HG03196 (cell line): Measurements from ENCODE around the gene MYD88.
"Not testable (repeated sequence)": the region's sequence is repeated elsewhere in the genome, so short reads cannot be mapped to it uniquely, and the experiment has no call there.

Experiments
- ATAC-seq: cut with Tn5 transposase; IDR thresholded peaks from one replicate; pipeline ENCODE4 v1.9.1; 2021; ENCODE audit not compliant: unreplicated experiment

MYD88 gene

DNA sequence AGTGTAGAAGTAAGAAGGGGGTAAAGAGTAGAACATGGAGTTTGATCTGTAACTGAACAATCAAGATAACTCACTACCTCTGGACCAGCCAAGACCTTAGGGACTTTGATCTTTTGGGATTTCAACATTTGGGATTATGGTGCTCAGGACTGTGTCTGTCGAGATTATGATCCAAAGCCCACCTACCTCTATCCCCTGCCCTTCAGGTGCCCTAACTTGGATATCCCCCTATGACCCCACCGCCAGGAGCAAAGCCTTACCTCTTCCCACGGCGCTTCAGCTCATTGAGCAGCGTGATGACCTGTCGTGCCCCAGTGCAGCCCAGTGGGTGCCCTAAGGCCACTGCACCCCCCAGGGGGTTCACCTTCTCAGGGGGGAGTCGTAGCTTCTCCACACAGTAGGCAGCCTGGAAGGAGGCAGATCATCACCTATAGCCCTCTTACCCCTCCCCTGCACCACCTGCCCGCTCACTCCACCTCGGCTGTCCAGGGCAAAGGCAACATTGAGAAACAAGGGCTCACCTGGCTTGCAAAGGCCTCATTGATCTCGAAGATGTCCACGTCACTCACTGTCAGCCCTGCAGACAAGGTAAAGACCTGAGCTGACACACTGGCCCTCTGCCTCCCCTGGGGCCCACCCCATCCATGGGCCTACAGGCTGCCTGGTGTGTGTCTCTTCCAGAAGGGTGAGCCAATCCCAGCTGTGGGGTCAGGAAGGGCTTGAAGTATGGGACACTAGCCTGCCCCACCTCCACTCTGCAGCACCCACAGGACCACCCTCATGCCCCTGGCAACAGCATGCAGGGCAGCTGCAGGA is 12.9 kb upstream of the MYD88 start:
- no peak for ATAC-seq

DNA sequence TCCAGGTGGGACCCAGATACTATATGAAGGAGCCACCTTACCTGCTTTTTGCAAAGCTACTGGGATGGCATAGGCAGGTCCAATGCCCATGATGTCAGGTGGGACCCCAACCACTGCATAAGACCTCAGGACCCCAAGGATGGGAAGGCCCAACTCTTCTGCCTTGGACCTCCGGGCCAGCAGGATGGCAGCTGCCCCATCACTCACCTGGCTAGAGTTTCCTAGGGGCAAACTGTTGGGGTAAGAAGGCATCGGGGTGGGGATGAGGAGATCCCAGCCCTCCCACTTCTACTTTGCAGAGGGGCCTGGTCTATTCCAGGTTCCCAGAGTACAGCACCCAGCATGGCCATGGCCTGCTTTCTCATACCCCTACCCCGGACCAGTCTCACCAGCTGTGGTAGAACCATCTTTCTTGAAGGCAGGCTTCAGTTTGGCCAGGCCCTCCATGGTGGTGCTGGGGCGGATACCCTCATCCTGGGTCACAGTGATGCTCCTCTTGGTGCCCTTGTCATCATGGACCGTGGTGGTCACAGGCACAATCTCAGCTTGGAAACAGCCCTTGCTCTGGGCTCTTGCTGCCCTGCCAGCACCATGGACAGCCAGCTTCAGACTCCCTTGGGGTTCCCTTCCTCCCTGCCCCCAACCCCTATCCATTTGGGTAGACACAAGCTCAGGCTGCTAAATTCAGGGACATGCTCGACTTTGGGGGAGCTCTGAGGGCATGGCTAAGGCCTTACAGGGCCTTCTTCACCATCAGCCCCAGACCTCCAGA is 12.2 kb upstream of the MYD88 start:
- no peak for ATAC-seq

GRCh38 chr3:38127611-38128302 is 10.7 kb upstream of the MYD88 start:
- ATAC-seq = no peak

- no peak for ATAC-seq
Measured at GRCh38 chr3:38128303-38128655, 10.2 kb upstream of the MYD88 start.

- no peak for ATAC-seq
Measured at GRCh38 chr3:38129058-38129457, 9.4 kb upstream of the MYD88 start.

DNA sequence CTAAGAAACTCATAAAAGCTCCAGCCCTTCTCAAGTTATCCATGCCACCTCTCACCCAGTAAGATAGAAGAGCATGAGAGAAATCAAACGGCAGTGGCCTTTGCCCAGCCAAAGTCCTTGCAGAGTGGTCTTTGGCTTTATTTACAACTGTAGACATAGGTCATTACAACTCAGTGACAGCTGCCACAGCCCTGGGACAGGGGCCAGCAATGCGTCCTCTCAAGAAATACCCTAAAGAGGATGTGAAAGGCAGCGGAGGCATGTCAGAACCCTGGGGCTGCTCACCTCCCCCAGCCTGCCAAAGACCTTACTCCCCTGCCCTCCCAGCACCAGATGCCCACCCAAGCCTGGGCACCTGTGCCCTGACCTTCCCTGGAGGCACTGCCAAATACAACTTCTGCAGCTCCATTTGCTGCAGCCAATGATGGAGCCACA is 7.8 kb upstream of the MYD88 start:
- ATAC-seq = no peak

- no peak for ATAC-seq
Measured at GRCh38 chr3:38131621-38132369, 6.7 kb upstream of the MYD88 start.

- ATAC-seq = no peak
Measured at GRCh38 chr3:38133209-38133556, 5.3 kb upstream of the MYD88 start.

DNA sequence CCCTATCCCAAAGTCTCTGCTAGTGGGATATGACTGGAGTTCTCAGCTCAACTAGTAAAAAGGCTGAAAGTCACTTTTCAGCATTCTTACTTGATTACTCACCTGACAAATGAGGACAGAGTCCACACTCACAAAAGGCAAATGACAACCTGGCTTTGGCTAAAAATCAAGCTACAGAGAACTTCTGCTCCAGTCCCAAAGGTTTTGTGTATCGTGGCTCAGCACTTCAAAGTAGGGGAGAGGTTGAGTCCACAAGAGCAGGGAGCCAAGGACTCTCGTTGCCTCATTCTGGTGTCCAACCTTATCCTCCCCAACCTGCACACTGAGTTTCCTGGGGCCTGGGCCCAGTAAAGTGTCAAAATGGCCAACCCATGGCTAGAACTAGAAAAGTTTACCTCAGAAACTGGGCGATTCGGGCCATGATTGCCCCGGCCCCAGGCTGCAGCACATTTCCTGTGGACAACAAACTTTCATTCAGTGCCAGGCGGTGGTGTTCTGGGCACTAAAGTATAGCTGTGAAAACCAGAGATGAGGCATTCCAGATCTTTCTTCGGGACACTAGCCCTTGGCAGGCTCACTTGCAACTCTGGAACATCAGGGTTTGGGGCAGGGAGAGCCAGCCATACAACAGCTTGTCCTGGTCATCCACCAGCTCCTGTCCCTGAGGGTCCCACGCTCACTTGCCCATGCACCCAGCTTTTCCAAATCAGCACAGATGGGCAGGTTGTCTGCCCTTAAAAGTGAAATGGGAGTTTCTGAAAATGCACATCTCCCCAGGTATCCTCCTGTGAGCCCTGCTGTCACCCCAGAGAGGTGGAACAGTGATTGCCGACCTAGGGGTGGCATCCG is 4.7 kb upstream of the MYD88 start:
- ATAC-seq = no peak

GRCh38 chr3:38134517-38135143 is 3.8 kb upstream of the MYD88 start:
- not testable (repeated sequence) for ATAC-seq

DNA sequence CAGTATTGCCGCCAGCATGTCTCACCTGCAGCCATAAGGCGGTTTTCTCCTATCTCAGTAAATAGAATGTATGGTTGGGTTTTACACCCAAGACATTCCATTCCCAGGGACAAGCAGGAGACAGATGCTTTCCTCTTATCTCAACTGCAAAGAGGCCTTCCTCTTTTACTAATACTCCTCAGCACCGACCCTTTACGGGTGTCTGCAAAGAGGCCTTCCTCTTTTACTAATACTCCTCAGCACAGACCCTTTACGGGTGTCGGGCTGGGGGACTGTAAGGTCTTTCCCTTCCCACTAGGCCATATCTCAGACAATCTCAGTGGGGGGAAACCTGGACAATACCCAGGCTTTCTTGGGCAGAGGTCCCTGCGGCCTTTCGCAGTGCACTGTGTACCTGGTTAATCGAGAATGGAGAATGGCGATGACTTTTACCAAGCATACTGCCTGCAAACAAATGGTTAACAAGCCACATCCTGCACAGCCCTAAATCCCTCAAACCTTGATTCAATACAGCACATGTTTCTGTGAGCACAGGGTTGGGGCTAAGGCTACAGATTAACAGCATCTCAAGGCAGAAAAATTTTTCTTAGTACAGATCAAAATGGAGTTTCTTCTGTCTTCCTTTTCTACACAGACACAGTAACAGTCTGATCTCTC is 2.7 kb upstream of the MYD88 start:
- ATAC-seq = not testable (repeated sequence)

DNA sequence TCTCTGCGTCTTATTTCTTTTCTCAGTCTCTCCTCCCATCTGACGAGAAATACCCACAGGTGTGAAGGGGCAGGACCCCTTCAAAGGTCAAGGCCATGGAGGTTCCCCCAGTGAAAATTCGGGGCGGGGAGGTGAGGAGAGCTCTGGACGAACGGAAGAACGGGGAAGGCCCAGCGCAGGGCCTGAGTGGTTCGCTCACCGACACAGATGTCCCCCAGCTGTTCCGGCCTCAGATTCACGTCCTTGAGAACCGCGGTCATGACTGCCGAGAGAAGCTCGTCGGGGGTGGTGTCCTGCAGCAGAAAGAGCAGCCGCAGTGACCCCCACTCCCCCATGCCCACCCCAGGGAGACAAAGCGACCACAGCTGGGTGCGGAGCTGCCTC is 2.1 kb upstream of the MYD88 start:
- no peak for ATAC-seq

- peak; percentile 89 for ATAC-seq
Measured at GRCh38 chr3:38136777-38137614, 1.5 kb upstream of the MYD88 start, which contains the start of gene ACAA1. Gene ACAA1 (minus strand): TSS chr3:38137127. CDS start chr3:38137035, 92 bp downstream.

- ATAC-seq = no peak
Measured at GRCh38 chr3:38137615-38138348, 679 bp upstream of the MYD88 start.

DNA sequence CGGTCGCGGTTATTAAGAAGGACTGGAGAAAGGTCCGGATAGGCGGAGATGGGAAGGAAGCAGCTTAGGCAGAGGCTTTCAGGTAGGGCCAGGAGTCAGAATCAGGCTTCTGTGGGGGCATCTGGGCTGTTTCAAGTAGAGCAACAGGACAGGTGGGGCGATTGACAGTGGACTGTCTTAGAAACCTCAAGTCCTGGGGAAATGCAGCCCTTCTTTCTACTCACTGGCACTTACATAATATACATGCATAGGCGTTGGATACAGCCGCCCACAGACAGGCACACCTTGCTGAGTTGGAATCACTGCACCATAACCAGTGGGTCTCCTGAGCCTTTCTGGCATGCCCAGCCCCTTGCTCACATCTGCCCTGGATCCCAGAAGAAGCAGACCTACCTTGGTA is 730 bp downstream of the MYD88 start:
- no peak for ATAC-seq

GRCh38 chr3:38139652-38140051 is 1.2 kb downstream of the MYD88 start:
- no peak for ATAC-seq

GRCh38 chr3:38140326-38141172 is 2.1 kb downstream of the MYD88 start:
- ATAC-seq = no peak
